Central memory CD8-positive, alpha-beta T cell (primary cell): ENCODE results near the gene RPAIN.
"Not testable (repeated sequence)": the region's sequence is repeated elsewhere in the genome, so short reads cannot be mapped to it uniquely, and the experiment has no call there.

ENCODE experiments used
- ATAC-seq: fragments of 150-1000 bp; cut with Tn5 transposase; replicated peaks from 2 replicates; pipeline ENCODE4 v1.10.0; 2022; ENCODE audit warnings: mild to moderate bottlenecking, moderate FRiP score, moderate number of reproducible peaks; ENCODE audit not compliant: poor library complexity, severe bottlenecking; ENCODE audit errors: extremely low read depth
- DNase-seq, 2 donors: peaks; one replicate each; pipeline ENCODE4 v3.0.0; 2021; ENCODE audit warnings: low spot score in 2 of 2
- H3K27ac Mint-ChIP-seq: one replicate; pipeline ENCODE4 v1.8.0; 2022; ENCODE audit warnings: low read depth, mild to moderate bottlenecking, moderate library complexity, mixed read lengths
- H3K27me3 Mint-ChIP-seq: one replicate; pipeline ENCODE4 v1.8.0; 2022; ENCODE audit warnings: mixed read lengths
- H3K36me3 Mint-ChIP-seq: one replicate; pipeline ENCODE4 v1.8.0; 2022; ENCODE audit warnings: mild to moderate bottlenecking, moderate library complexity, mixed read lengths; ENCODE audit not compliant: insufficient read depth
- H3K4me1 Mint-ChIP-seq: one replicate; pipeline ENCODE4 v1.8.0; 2022; ENCODE audit warnings: mixed read lengths
- H3K4me3 Mint-ChIP-seq: one replicate; pipeline ENCODE4 v1.8.0; 2022; ENCODE audit warnings: mild to moderate bottlenecking, moderate library complexity, mixed read lengths
- H3K9me3 Mint-ChIP-seq: one replicate; pipeline ENCODE4 v1.8.0; 2022; ENCODE audit warnings: mixed read lengths

The RPAIN gene

GRCh38 chr17:5434984-5435383 lies 15.0 kb downstream of the RPAIN start:
- Mint-ChIP-seq H3K4me3 (no peak overlapping the region), H3K27ac (no peak overlapping the region), H3K27me3 (no peaks in the 10 kb centered on the region)

GRCh38 chr17:5435781-5436315 lies 15.9 kb downstream of the RPAIN start:
- not testable (repeated sequence) for ATAC-seq, H3K4me3 Mint-ChIP-seq, H3K27me3 Mint-ChIP-seq, H3K9me3 Mint-ChIP-seq, H3K27ac Mint-ChIP-seq, DNase-seq
- Mint-ChIP-seq H3K36me3 (peaks cover 57% of the 10 kb centered on the region), H3K4me1 (peaks cover 17% of the 10 kb centered on the region)

More at GRCh38 chr17:5434984-5435383, 15.0 kb downstream of the RPAIN start:
- ATAC-seq (no peak), DNase-seq (no peak)
- Mint-ChIP-seq H3K36me3 (peaks cover 60% of the 10 kb centered on the region), H3K9me3 (no peaks in the 10 kb centered on the region), H3K4me1 (peaks cover 22% of the 10 kb centered on the region)

GRCh38 chr17:5437721-5438317 lies 17.8 kb downstream of the RPAIN start:
- no peaks in the 10 kb centered on the region for H3K27me3 Mint-ChIP-seq
- peaks cover 41% of the 10 kb centered on the region for H3K36me3 Mint-ChIP-seq
- H3K9me3 Mint-ChIP-seq = no peaks in the 10 kb centered on the region
- H3K27ac Mint-ChIP-seq = peak overlapping the region; percentile 81
- DNase-seq (no peak), ATAC-seq (no peak)
- peaks cover 16% of the 10 kb centered on the region for H3K4me1 Mint-ChIP-seq
- H3K4me3 Mint-ChIP-seq = peak overlapping the region; percentile 76

GRCh38 chr17:5438716-5439445 lies 18.9 kb downstream of the RPAIN start, which contains the start of gene C1QBP:
C1QBP (minus strand) TSS chr17:5439155; CDS start chr17:5439073, 82 bp downstream.
- peaks cover 31% of the 10 kb centered on the region for H3K36me3 Mint-ChIP-seq
- peak within 1 kb of the TSS; percentile 89 for H3K27ac Mint-ChIP-seq
- peak within 1 kb of the TSS; percentile 76 for H3K4me3 Mint-ChIP-seq
- ATAC-seq = peak; percentile 85
- H3K9me3 Mint-ChIP-seq = no peaks in the 10 kb centered on the region
- peak; percentile 91 to 97 for DNase-seq
- no peaks in the 10 kb centered on the region for H3K27me3 Mint-ChIP-seq
- peaks cover 16% of the 10 kb centered on the region for H3K4me1 Mint-ChIP-seq

- H3K4me1 Mint-ChIP-seq = peaks cover 16% of the 10 kb centered on the region
- peak overlapping the region; percentile 76 for H3K4me3 Mint-ChIP-seq
- no peak for ATAC-seq
- peaks cover 29% of the 10 kb centered on the region for H3K36me3 Mint-ChIP-seq
- H3K9me3 Mint-ChIP-seq = no peaks in the 10 kb centered on the region
- no peaks in the 10 kb centered on the region for H3K27me3 Mint-ChIP-seq
- peak overlapping the region; percentile 89 for H3K27ac Mint-ChIP-seq
- no peak for DNase-seq
These were observed 19.4 kb downstream of the RPAIN start for GRCh38 chr17:5439446-5439764.

- Mint-ChIP-seq H3K27me3 (no peaks in the 10 kb centered on the region), H3K36me3 (peaks cover 21% of the 10 kb centered on the region), H3K4me3 (no peak overlapping the region), H3K4me1 (peaks cover 7% of the 10 kb centered on the region), H3K9me3 (no peaks in the 10 kb centered on the region), H3K27ac (no peak overlapping the region)
- DNase-seq (no peak), ATAC-seq (no peak)
These were observed 23.7 kb downstream of the RPAIN start for GRCh38 chr17:5443728-5444127.

- no peak for ATAC-seq
- peaks cover 20% of the 10 kb centered on the region for H3K36me3 Mint-ChIP-seq
- H3K9me3 Mint-ChIP-seq = no peaks in the 10 kb centered on the region
- no peak overlapping the region for H3K4me3 Mint-ChIP-seq
- H3K27me3 Mint-ChIP-seq = no peaks in the 10 kb centered on the region
- no peak overlapping the region for H3K27ac Mint-ChIP-seq
- peaks cover 6% of the 10 kb centered on the region for H3K4me1 Mint-ChIP-seq
- no peak for DNase-seq
These were observed 24.2 kb downstream of the RPAIN start for GRCh38 chr17:5444209-5444608.

GRCh38 chr17:5446786-5447185 lies 26.8 kb downstream of the RPAIN start:
- no peak overlapping the region for H3K27ac Mint-ChIP-seq
- DNase-seq (no peak), ATAC-seq (no peak)
- no peaks in the 10 kb centered on the region for H3K9me3 Mint-ChIP-seq
- peaks cover 26% of the 10 kb centered on the region for H3K36me3 Mint-ChIP-seq
- H3K4me1 Mint-ChIP-seq = no peaks in the 10 kb centered on the region
- no peaks in the 10 kb centered on the region for H3K27me3 Mint-ChIP-seq
- H3K4me3 Mint-ChIP-seq = no peak overlapping the region

- H3K4me3 Mint-ChIP-seq = no peak overlapping the region
- H3K27me3 Mint-ChIP-seq = no peaks in the 10 kb centered on the region
- no peaks in the 10 kb centered on the region for H3K9me3 Mint-ChIP-seq
- H3K36me3 Mint-ChIP-seq = peaks cover 19% of the 10 kb centered on the region
- H3K4me1 Mint-ChIP-seq = peaks cover 37% of the 10 kb centered on the region
- ATAC-seq (no peak), DNase-seq (no peak)
- H3K27ac Mint-ChIP-seq = peak overlapping the region; percentile 53
These were observed 44.9 kb downstream of the RPAIN start for GRCh38 chr17:5464717-5465507.

GRCh38 chr17:5466295-5466694 lies 46.3 kb downstream of the RPAIN start:
- Mint-ChIP-seq H3K27me3 (no peaks in the 10 kb centered on the region), H3K27ac (no peak overlapping the region), H3K9me3 (no peaks in the 10 kb centered on the region), H3K4me3 (no peak overlapping the region), H3K4me1 (peaks cover 37% of the 10 kb centered on the region), H3K36me3 (peaks cover 10% of the 10 kb centered on the region)
- no peak for DNase-seq
- no peak for ATAC-seq

GRCh38 chr17:5467416-5467815 lies 47.4 kb downstream of the RPAIN start:
- H3K36me3 Mint-ChIP-seq = peaks cover 13% of the 10 kb centered on the region
- ATAC-seq (no peak), DNase-seq (no peak)
- peaks cover 37% of the 10 kb centered on the region for H3K4me1 Mint-ChIP-seq
- no peaks in the 10 kb centered on the region for H3K9me3 Mint-ChIP-seq
- peak overlapping the region; percentile 73 for H3K4me3 Mint-ChIP-seq
- H3K27me3 Mint-ChIP-seq = no peaks in the 10 kb centered on the region
- H3K27ac Mint-ChIP-seq = peak overlapping the region; percentile 50

GRCh38 chr17:5468075-5468473 lies 48.1 kb downstream of the RPAIN start:
- Mint-ChIP-seq H3K27me3 (no peaks in the 10 kb centered on the region), H3K36me3 (peaks cover 15% of the 10 kb centered on the region), H3K4me1 (peaks cover 37% of the 10 kb centered on the region), H3K27ac (peak overlapping the region; percentile 50), H3K9me3 (no peaks in the 10 kb centered on the region), H3K4me3 (peak overlapping the region; percentile 73)
- peak; percentile 35 for ATAC-seq
- no peak for DNase-seq
